Measurements from ENCODE around the gene PSME3IP1.

Gene PSME3IP1

GRCh38 chr16:57178793-57179212, 7.0 kb downstream of the PSME3IP1 start:
- TF ChIP-seq SIN3A (IDR thresholded peaks at IDR 0.05; ENCODE audit: borderline replicate concordance, insufficient read depth, low read length) (no peak), FOXP2 (optimal IDR thresholded peaks at IDR 0.05; ENCODE audit: borderline replicate concordance, extremely low read depth, extremely low read length, insufficient read depth) (no peak), POLR2AphosphoS5 (IDR thresholded peaks at IDR 0.05; ENCODE audit: low read depth, low read length) (no peak), TAF1 (IDR thresholded peaks at IDR 0.05; ENCODE audit: borderline replicate concordance, insufficient read depth, low read length) (no peak)
- TF ChIP-seq, protein P1, sequence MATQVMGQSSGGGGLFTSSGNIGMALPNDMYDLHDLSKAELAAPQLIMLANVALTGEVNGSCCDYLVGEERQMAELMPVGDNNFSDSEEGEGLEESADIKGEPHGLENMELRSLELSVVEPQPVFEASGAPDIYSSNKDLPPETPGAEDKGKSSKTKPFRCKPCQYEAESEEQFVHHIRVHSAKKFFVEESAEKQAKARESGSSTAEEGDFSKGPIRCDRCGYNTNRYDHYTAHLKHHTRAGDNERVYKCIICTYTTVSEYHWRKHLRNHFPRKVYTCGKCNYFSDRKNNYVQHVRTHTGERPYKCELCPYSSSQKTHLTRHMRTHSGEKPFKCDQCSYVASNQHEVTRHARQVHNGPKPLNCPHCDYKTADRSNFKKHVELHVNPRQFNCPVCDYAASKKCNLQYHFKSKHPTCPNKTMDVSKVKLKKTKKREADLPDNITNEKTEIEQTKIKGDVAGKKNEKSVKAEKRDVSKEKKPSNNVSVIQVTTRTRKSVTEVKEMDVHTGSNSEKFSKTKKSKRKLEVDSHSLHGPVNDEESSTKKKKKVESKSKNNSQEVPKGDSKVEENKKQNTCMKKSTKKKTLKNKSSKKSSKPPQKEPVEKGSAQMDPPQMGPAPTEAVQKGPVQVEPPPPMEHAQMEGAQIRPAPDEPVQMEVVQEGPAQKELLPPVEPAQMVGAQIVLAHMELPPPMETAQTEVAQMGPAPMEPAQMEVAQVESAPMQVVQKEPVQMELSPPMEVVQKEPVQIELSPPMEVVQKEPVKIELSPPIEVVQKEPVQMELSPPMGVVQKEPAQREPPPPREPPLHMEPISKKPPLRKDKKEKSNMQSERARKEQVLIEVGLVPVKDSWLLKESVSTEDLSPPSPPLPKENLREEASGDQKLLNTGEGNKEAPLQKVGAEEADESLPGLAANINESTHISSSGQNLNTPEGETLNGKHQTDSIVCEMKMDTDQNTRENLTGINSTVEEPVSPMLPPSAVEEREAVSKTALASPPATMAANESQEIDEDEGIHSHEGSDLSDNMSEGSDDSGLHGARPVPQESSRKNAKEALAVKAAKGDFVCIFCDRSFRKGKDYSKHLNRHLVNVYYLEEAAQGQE (IDR thresholded peaks at IDR 0.05; ENCODE audit: insufficient read depth in 1 of 2, low read depth in 2 of 2, low read length in 2 of 2): no peak

- TF ChIP-seq SIN3A (IDR thresholded peaks at IDR 0.05; ENCODE audit: borderline replicate concordance, insufficient read depth, low read length) (no peak), POLR2AphosphoS5 (IDR thresholded peaks at IDR 0.05; ENCODE audit: low read depth, low read length) (no peak), TAF1 (IDR thresholded peaks at IDR 0.05; ENCODE audit: borderline replicate concordance, insufficient read depth, low read length) (no peak), FOXP2 (optimal IDR thresholded peaks at IDR 0.05; ENCODE audit: borderline replicate concordance, extremely low read depth, extremely low read length, insufficient read depth) (no peak)
- TF ChIP-seq, protein P1 (IDR thresholded peaks at IDR 0.05; ENCODE audit: insufficient read depth in 1 of 2, low read depth in 2 of 2, low read length in 2 of 2): no peak
Observed at GRCh38 chr16:57178196-57178595, 7.6 kb downstream of the PSME3IP1 start.

DNA sequence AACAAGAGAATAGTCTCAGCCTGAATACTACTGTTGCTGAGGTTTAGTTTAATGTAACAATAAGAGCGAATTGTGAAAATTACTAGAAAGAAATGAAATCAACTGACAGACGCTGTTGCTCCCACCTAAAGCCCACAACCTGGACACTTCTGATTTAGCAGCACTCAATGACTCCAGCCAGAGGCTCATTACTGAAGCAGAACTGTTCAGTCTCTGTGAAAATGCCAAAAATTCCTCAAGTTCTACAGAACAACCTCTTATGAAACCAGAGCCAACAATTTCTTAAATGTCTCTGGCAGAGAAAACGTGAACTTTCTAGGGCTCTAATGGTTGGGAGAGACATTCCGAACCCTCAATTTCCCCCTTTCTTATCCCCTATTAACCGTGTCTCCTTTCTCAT, 9.9 kb downstream of the PSME3IP1 start:
- no peak for TF ChIP-seq POLR2AphosphoS5 (IDR thresholded peaks at IDR 0.05; ENCODE audit: low read depth, low read length)
- TF ChIP-seq TAF1 (IDR thresholded peaks at IDR 0.05; ENCODE audit: borderline replicate concordance, insufficient read depth, low read length): no peak

- TF ChIP-seq TAF1 (IDR thresholded peaks at IDR 0.05; ENCODE audit: borderline replicate concordance, insufficient read depth, low read length) (no peak), SIN3A (IDR thresholded peaks at IDR 0.05; ENCODE audit: borderline replicate concordance, insufficient read depth, low read length) (no peak), FOXP2 (optimal IDR thresholded peaks at IDR 0.05; ENCODE audit: borderline replicate concordance, extremely low read depth, extremely low read length, insufficient read depth) (no peak), POLR2AphosphoS5 (IDR thresholded peaks at IDR 0.05; ENCODE audit: low read depth, low read length) (no peak)
- TF ChIP-seq, protein P1 (IDR thresholded peaks at IDR 0.05; ENCODE audit: insufficient read depth in 1 of 2, low read depth in 2 of 2, low read length in 2 of 2): no peak
Observed at GRCh38 chr16:57172721-57173290, 13.0 kb downstream of the PSME3IP1 start.

DNA sequence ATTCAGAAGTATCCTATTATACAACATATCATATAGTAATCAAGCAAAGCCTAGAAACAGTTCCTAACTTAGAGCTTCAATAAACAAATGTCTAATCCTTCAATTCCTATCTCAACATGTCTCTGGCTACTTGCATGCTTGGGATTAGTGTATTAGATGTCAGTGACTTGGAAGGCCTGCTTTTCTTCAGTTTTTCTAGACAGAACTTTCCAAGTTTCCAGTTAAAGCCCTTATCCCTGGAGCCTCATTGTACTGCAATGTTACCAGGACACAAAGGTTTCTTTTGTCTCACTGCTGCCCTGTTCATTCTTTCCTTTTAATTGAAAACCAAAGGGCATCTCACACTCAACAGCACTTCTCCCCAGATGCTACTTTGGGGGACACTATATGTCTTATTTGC, 16.5 kb downstream of the PSME3IP1 start:
- TF ChIP-seq POLR2AphosphoS5 (IDR thresholded peaks at IDR 0.05; ENCODE audit: low read depth, low read length): no peak
- TF ChIP-seq FOXP2 (optimal IDR thresholded peaks at IDR 0.05; ENCODE audit: borderline replicate concordance, extremely low read depth, extremely low read length, insufficient read depth): no peak
- TF ChIP-seq SIN3A (IDR thresholded peaks at IDR 0.05; ENCODE audit: borderline replicate concordance, insufficient read depth, low read length): no peak
- TF ChIP-seq TAF1 (IDR thresholded peaks at IDR 0.05; ENCODE audit: borderline replicate concordance, insufficient read depth, low read length): no peak

- TF ChIP-seq TAF1 (IDR thresholded peaks at IDR 0.05; ENCODE audit: borderline replicate concordance, insufficient read depth, low read length) (no peak), SIN3A (IDR thresholded peaks at IDR 0.05; ENCODE audit: borderline replicate concordance, insufficient read depth, low read length) (no peak)
- TF ChIP-seq, protein P1 (IDR thresholded peaks at IDR 0.05; ENCODE audit: insufficient read depth in 1 of 2, low read depth in 2 of 2, low read length in 2 of 2): no peak
Observed at GRCh38 chr16:57167953-57168352, 17.9 kb downstream of the PSME3IP1 start.

Measured in PFSK-1 (cell line).